Choroid plexus epithelial cell (primary cell): ENCODE data around the gene SLC16A7.
"Not testable (repeated sequence)": the region's sequence is repeated elsewhere in the genome, so short reads cannot be mapped to it uniquely, and the experiment has no call there.

Experiments
- DNase-seq: peaks from one replicate; pipeline ENCODE4 v3.0.0-alpha.2; 2010; ENCODE audit warnings: low read depth
- H3K4me3 ChIP-seq: 2 replicates; pipeline ENCODE4 v1.5.1; 2011; ENCODE audit warnings: low read depth, mild to moderate bottlenecking, control low read depth, low read length, moderate library complexity
- CTCF ChIP-seq: conservative IDR thresholded peaks from 2 replicates; pipeline ENCODE4 v1.5.1; 2011; ENCODE audit warnings: low read depth, mild to moderate bottlenecking, control low read depth, inconsistent platforms, low read length, moderate library complexity

The SLC16A7 gene

GRCh38 chr12:59597385-59597781 lies 1.6 kb downstream of the SLC16A7 start:
- DNase-seq = peak; percentile 98
- peak overlapping the region; percentile 77 for H3K4me3 ChIP-seq
- TF ChIP-seq CTCF = no peak

- TF ChIP-seq CTCF = no peak
- no peak overlapping the region for H3K4me3 ChIP-seq
- DNase-seq = no peak
Measured at GRCh38 chr12:59600171-59600570, 4.3 kb downstream of the SLC16A7 start.

GRCh38 chr12:59603754-59604153 lies 7.9 kb downstream of the SLC16A7 start:
- DNase-seq = no peak
- no peak for TF ChIP-seq CTCF

GRCh38 chr12:59612823-59613434 lies 17.1 kb downstream of the SLC16A7 start:
- not testable (repeated sequence) for DNase-seq

More at GRCh38 chr12:59603754-59604153, 7.9 kb downstream of the SLC16A7 start:
- H3K4me3 ChIP-seq = no peak overlapping the region

GRCh38 chr12:59615392-59616165 lies 19.8 kb downstream of the SLC16A7 start:
- DNase-seq = no peak
- no peak for TF ChIP-seq CTCF
- H3K4me3 ChIP-seq = no peak overlapping the region

More at GRCh38 chr12:59612823-59613434, 17.1 kb downstream of the SLC16A7 start:
- H3K4me3 ChIP-seq = not testable (repeated sequence)

GRCh38 chr12:59619461-59620240 lies 23.8 kb downstream of the SLC16A7 start:
- no peak for TF ChIP-seq CTCF
- H3K4me3 ChIP-seq = no peak overlapping the region
- DNase-seq = no peak

GRCh38 chr12:59620326-59620725 lies 24.5 kb downstream of the SLC16A7 start:
- no peak for DNase-seq
- H3K4me3 ChIP-seq = no peak overlapping the region
- no peak for TF ChIP-seq CTCF
